Measurements from ENCODE around the gene USP32.

USP32 gene

DNA sequence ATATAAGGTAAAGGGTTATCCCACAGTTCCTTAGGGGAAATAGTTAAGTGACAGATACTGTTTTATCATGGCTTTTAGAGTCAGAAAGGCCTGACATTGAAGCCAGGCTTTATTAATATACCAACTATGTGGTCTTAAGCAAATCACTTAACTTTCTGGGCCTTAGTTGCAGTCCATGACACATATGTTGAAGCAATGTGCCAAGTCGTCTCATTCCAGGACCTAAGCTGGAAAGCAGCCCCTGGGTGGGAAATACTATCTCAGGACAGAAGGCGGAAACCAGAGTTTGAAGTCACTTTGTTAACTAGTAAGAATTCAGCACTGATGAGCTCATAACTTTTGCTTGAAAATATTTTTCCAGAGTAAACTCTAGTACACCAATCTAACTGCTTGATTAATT, 80.0 kb downstream of the USP32 start:
- TF ChIP-seq CTCF (IDR thresholded peaks at IDR 0.05; ENCODE audit: low read depth, low read length) = no peak
- H3K4me3 ChIP-seq (replicated peaks in 1 of 2; ENCODE audit: low read depth in 2 of 2, low read length in 2 of 2) = no peak overlapping the region
- DNase-seq (ENCODE audit: low read depth in 2 of 2) = peak; percentile 67 to 81

DNA sequence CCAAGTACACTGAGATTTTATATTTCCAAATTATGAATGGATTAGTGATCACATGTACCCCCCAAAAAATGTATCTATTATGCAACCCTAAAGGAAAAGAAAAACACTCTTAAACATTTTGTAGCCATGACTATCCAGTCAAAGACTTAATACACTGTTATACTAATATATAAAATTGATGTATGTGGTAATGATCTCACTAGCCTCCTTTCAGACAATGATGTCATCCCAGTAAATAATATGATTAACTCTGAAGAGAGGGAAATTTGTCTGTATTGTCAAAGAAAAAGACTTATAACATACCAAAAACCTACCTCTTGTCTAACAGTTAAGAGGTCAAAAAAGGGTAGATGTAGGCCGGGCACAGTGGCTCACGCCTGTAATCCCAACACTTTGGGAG, 80.7 kb downstream of the USP32 start:
- no peak overlapping the region for H3K4me3 ChIP-seq (replicated peaks in 1 of 2; ENCODE audit: low read depth in 2 of 2, low read length in 2 of 2)
- peak in 1 of 2 donors; percentile 27 for DNase-seq (ENCODE audit: low read depth in 2 of 2)
- TF ChIP-seq CTCF (IDR thresholded peaks at IDR 0.05; ENCODE audit: low read depth, low read length) = no peak

- peak in 1 of 2 donors; percentile 5 for DNase-seq (ENCODE audit: low read depth in 2 of 2)
- H3K4me3 ChIP-seq (replicated peaks in 1 of 2; ENCODE audit: low read depth in 2 of 2, low read length in 2 of 2) = no peak overlapping the region
- TF ChIP-seq CTCF (IDR thresholded peaks at IDR 0.05; ENCODE audit: low read depth, low read length) = no peak
Observed at GRCh38 chr17:60305141-60305540, 86.8 kb downstream of the USP32 start.

DNA sequence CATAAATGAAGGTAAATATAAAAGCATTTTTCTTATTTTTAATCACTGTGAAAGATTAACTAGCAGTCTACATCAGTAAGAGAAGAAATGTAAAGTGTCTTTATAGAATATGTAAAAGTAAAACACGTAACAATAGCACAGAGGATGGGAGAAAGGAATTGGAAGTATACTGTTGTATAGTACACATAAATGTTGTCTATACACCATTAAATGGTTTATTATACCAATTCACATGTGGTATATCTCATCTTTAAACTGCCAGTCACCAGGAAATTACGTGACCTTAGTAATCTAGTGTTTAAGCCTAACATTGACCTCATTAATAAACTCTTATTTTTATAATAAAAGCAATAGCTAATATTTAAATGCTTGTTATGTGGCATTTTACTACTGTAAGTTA, 87.4 kb downstream of the USP32 start:
- H3K4me3 ChIP-seq (replicated peaks in 1 of 2; ENCODE audit: low read depth in 2 of 2, low read length in 2 of 2) = no peak overlapping the region
- no peak for DNase-seq (ENCODE audit: low read depth in 2 of 2)
- TF ChIP-seq CTCF (IDR thresholded peaks at IDR 0.05; ENCODE audit: low read depth, low read length) = no peak

- H3K4me3 ChIP-seq (replicated peaks in 1 of 2; ENCODE audit: low read depth in 2 of 2, low read length in 2 of 2) = no peak overlapping the region
- no peak for TF ChIP-seq CTCF (IDR thresholded peaks at IDR 0.05; ENCODE audit: low read depth, low read length)
- no peak for DNase-seq (ENCODE audit: low read depth in 2 of 2)
Observed at GRCh38 chr17:60303406-60304099, 88.4 kb downstream of the USP32 start.

DNA sequence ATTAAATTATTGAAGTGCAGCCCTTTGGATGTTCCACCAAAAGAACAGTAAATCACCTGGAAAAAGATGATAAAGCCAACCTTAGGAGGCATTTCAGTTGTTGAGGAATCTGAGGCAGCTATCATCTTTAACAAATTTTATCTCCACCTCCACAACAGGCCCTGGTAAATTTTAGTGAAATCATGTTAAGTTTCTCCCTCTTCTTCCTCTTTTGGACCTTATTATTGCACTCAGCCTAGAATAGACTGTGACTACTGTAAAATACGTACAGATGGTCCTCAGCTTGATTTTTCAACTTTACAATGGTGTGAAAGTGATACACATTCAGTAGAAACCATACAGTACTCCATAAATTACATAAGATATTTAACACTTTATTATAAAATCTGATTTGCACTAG, 90.3 kb downstream of the USP32 start:
- H3K4me3 ChIP-seq (replicated peaks in 1 of 2; ENCODE audit: low read depth in 2 of 2, low read length in 2 of 2) = no peak overlapping the region
- no peak for DNase-seq (ENCODE audit: low read depth in 2 of 2)
- no peak for TF ChIP-seq CTCF (IDR thresholded peaks at IDR 0.05; ENCODE audit: low read depth, low read length)

GRCh38 chr17:60300949-60301348, 91.0 kb downstream of the USP32 start:
- no peak overlapping the region for H3K4me3 ChIP-seq (replicated peaks in 1 of 2; ENCODE audit: low read depth in 2 of 2, low read length in 2 of 2)
- no peak for TF ChIP-seq CTCF (IDR thresholded peaks at IDR 0.05; ENCODE audit: low read depth, low read length)
- no peak for DNase-seq (ENCODE audit: low read depth in 2 of 2)
